Keratinocyte (primary cell): ENCODE results near the gene IWS1.

Experiments used
- EZH2 ChIP-seq: IDR thresholded peaks from one replicate; pipeline ENCODE4 v1.6.1; 2012; ENCODE audit warnings: inconsistent platforms, mild to moderate bottlenecking, low read length, moderate library complexity
- TF ChIP-seq, protein P1 (sequence below), 3 experiments: IDR thresholded peaks in 1 of 3; conservative IDR thresholded peaks in 1 of 3; optimal IDR thresholded peaks in 1 of 3; 2 replicates in 2 of 3; 3 replicates in 1 of 3; pipeline versions ENCODE3 to v1.5.1; 2011; ENCODE audit warnings: low read length in 3 of 3, mild to moderate bottlenecking in 3 of 3, moderate library complexity in 2 of 3, control low read depth in 1 of 3, inconsistent platforms in 1 of 3; ENCODE audit not compliant: insufficient read depth in 2 of 3; ENCODE audit errors: extremely low read depth in 1 of 3

DNA sequence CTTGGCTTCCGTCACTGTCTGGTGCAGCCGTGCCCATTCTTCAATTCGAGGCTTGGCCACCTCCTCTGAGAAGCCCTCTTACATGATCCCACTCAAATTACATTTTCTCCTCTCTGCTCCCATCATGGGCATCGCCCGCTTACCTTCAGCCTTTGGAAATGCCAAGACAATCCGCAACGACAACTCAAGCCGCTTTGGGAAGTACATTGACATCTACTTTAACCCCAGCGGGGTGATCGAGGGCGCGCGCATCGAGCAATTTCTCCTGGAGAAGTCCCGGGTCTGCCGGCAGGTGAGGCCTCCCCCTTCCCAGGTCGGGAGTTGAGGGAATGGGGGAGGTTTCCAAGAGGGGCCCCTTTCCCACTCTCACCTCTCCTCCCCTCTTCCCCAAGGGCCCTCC, 47.5 kb upstream of the IWS1 start:
- TF ChIP-seq, protein P1, sequence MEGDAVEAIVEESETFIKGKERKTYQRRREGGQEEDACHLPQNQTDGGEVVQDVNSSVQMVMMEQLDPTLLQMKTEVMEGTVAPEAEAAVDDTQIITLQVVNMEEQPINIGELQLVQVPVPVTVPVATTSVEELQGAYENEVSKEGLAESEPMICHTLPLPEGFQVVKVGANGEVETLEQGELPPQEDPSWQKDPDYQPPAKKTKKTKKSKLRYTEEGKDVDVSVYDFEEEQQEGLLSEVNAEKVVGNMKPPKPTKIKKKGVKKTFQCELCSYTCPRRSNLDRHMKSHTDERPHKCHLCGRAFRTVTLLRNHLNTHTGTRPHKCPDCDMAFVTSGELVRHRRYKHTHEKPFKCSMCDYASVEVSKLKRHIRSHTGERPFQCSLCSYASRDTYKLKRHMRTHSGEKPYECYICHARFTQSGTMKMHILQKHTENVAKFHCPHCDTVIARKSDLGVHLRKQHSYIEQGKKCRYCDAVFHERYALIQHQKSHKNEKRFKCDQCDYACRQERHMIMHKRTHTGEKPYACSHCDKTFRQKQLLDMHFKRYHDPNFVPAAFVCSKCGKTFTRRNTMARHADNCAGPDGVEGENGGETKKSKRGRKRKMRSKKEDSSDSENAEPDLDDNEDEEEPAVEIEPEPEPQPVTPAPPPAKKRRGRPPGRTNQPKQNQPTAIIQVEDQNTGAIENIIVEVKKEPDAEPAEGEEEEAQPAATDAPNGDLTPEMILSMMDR (optimal IDR thresholded peaks at IDR 0.05 in 1 of 3, IDR thresholded peaks at IDR 0.05 in 1 of 3, conservative IDR thresholded peaks at IDR 0.05 in 1 of 3; ENCODE audit: extremely low read depth in 1 of 3, insufficient read depth in 2 of 3, low read length in 3 of 3) = no peak
- TF ChIP-seq EZH2 = no peak
